DND-41 (cell line): Measurements from ENCODE around the gene SF3B3.

Source experiments
- CTCF ChIP-seq: IDR thresholded peaks from 2 replicates; pipeline ENCODE4 v1.5.1; 2012; ENCODE audit warnings: borderline replicate concordance, low read length, moderate library complexity, mild to moderate bottlenecking; ENCODE audit not compliant: poor library complexity, severe bottlenecking; ENCODE audit errors: extremely low read depth
- EZH2 ChIP-seq: IDR thresholded peaks from 3 replicates; pipeline ENCODE4 v1.6.1; 2012; ENCODE audit warnings: borderline replicate concordance, low read depth, mild to moderate bottlenecking, moderate library complexity, low read length, inconsistent platforms; ENCODE audit not compliant: severe bottlenecking

- no peak for TF ChIP-seq CTCF
- no peak for TF ChIP-seq EZH2
These were observed 28.2 kb downstream of the SF3B3 start for GRCh38 chr16:70551788-70552187.
